IMR-90 (cell line): ENCODE results near the gene IKBIP. TPM values are rescaled to one million over a fixed set of nuclear protein-coding genes. Genes with fewer than 3 reads are reported as not detected.
A peak's percentile ranks its signal among the peaks of the same experiment; 100 is the strongest.

Experiments
- ATAC-seq: fragments of 200-7000 bp; cut with Tn5 transposase; 2 replicates; pipeline ENCODE4 v1.9.1; 2020; ENCODE audit warnings: low read depth, mild to moderate bottlenecking, moderate library complexity
- BruUV-seq: library from RNA; stranded (reverse); fragments of 400-500 nt; replicated peaks from 2 replicates; lab custom pipeline; 2021; lab: Mats Ljungman, UMichigan
- CTCF ChIA-PET: fragments of 300-600 bp; formaldehyde crosslinking; extraction: SDS; loops from one replicate; lab custom pipeline; 2021; ENCODE audit warnings: antibody characterized with exemption; lab: Yijun Ruan, JAX
- POLR2A ChIA-PET: fragments of 300-600 bp; sonication (Branson Sonifier 250); formaldehyde crosslinking; loops from one replicate; lab custom pipeline; 2022; ENCODE audit warnings: antibody characterized with exemption; ENCODE audit not compliant: unreplicated experiment; lab: Charles Lee
- DNase-seq: peaks from one replicate; pipeline ENCODE4 v3.0.0; 2013
- H2AFZ ChIP-seq: replicated peaks from 2 replicates; pipeline ENCODE3; 2013; ENCODE audit warnings: low read length, mild to moderate bottlenecking; ENCODE audit not compliant: poor library complexity
- H2AK5ac ChIP-seq: 2 replicates; pipeline ENCODE4 v1.6.1; 2013; ENCODE audit warnings: low read depth, low read length, inconsistent platforms
- H2AK9ac ChIP-seq: replicated peaks from 2 replicates; pipeline ENCODE3; 2013; ENCODE audit warnings: mild to moderate bottlenecking, low read depth, low read length, moderate library complexity; ENCODE audit not compliant: poor library complexity
- H2BK120ac ChIP-seq: 2 replicates; pipeline ENCODE4 v1.6.1; 2013; ENCODE audit warnings: low read depth, low read length, inconsistent platforms
- H2BK15ac ChIP-seq: 3 replicates; pipeline ENCODE4 v1.6.1; 2013; ENCODE audit warnings: low read depth, low read length, inconsistent platforms
- H2BK20ac ChIP-seq: 2 replicates; pipeline ENCODE4 v1.6.1; 2013; ENCODE audit warnings: low read depth, mild to moderate bottlenecking, inconsistent platforms, low read length, moderate library complexity
- H2BK5ac ChIP-seq: 2 replicates; pipeline ENCODE4 v1.6.1; 2013; ENCODE audit warnings: mild to moderate bottlenecking, low read depth, low read length, inconsistent platforms; ENCODE audit not compliant: poor library complexity, severe bottlenecking
- H3K14ac ChIP-seq: replicated peaks from 2 replicates; pipeline ENCODE4 v1.6.1; 2013; ENCODE audit warnings: low read depth, low read length, inconsistent platforms
- H3K18ac ChIP-seq: 2 replicates; pipeline ENCODE4 v1.6.1; 2013; ENCODE audit warnings: low read depth, low read length, control low read depth
- H3K23ac ChIP-seq: 2 replicates; pipeline ENCODE4 v1.6.1; 2013; ENCODE audit warnings: low read depth, low read length, inconsistent platforms
- H3K27ac ChIP-seq: 2 replicates; pipeline ENCODE4 v1.5.1; 2013; ENCODE audit warnings: mild to moderate bottlenecking, control low read depth, low read length; ENCODE audit not compliant: insufficient read depth
- H3K27me3 ChIP-seq: 2 replicates; pipeline ENCODE4 v1.6.1; 2013; ENCODE audit warnings: low read length; ENCODE audit not compliant: control insufficient read depth, insufficient read depth
- H3K36me3 ChIP-seq: 2 replicates; pipeline ENCODE4 v1.6.1; 2013; ENCODE audit warnings: low read length, mixed read lengths; ENCODE audit not compliant: control insufficient read depth, insufficient read depth
- H3K4ac ChIP-seq: 2 replicates; pipeline ENCODE4 v1.6.1; 2013; ENCODE audit warnings: low read depth, low read length, inconsistent platforms
- H3K4me1 ChIP-seq: 2 replicates; pipeline ENCODE4 v1.6.1; 2013; ENCODE audit warnings: low read length, mixed read lengths; ENCODE audit not compliant: control insufficient read depth, insufficient read depth
- H3K4me2 ChIP-seq: 2 replicates; pipeline ENCODE4 v1.6.1; 2013; ENCODE audit warnings: low read depth, mild to moderate bottlenecking, control low read depth, low read length, moderate library complexity
- H3K4me3 ChIP-seq: 2 replicates; pipeline ENCODE4 v1.5.1; 2013; ENCODE audit warnings: low read depth, mild to moderate bottlenecking, control low read depth, low read length, moderate library complexity; ENCODE audit not compliant: insufficient read depth
- H3K56ac ChIP-seq: 2 replicates; pipeline ENCODE4 v1.6.1; 2013; ENCODE audit warnings: low read length, inconsistent platforms; ENCODE audit not compliant: insufficient read depth; ENCODE audit errors: extremely low read depth
- H3K79me1 ChIP-seq, 2 experiments: 2 replicates each; pipeline ENCODE4 v1.6.1; 2013; ENCODE audit warnings: low read length in 2 of 2, inconsistent platforms in 1 of 2, low read depth in 1 of 2
- H3K9ac ChIP-seq: 2 replicates; pipeline ENCODE4 v1.6.1; 2013; ENCODE audit warnings: low read depth, low read length, control low read depth
- H3K9me1 ChIP-seq: 2 replicates; pipeline ENCODE4 v1.6.1; 2013; ENCODE audit warnings: low read length, inconsistent platforms; ENCODE audit not compliant: insufficient read depth
- H3K9me3 ChIP-seq: 2 replicates; pipeline ENCODE4 v1.6.1; 2013; ENCODE audit warnings: low read length; ENCODE audit not compliant: control insufficient read depth, insufficient read depth
- H4K20me1 ChIP-seq: 2 replicates; pipeline ENCODE4 v1.6.1; 2013; ENCODE audit warnings: low read length, inconsistent platforms; ENCODE audit not compliant: insufficient read depth
- H4K5ac ChIP-seq: 2 replicates; pipeline ENCODE4 v1.6.1; 2013; ENCODE audit warnings: mild to moderate bottlenecking, low read depth, low read length, control low read depth
- H4K8ac ChIP-seq, 2 experiments: 2 replicates each; pipeline ENCODE4 v1.6.1; 2013; ENCODE audit warnings: low read depth in 2 of 2, low read length in 2 of 2, control low read depth in 1 of 2, inconsistent platforms in 1 of 2
- H4K91ac ChIP-seq: 2 replicates; pipeline ENCODE4 v1.6.1; 2013; ENCODE audit warnings: low read depth, low read length, inconsistent platforms; ENCODE audit not compliant: insufficient read depth
- BHLHE40 ChIP-seq: fragments of 150-350 bp; IDR thresholded peaks from 2 replicates; pipeline ENCODE4 v1.6.1; 2016; ENCODE audit warnings: mild to moderate bottlenecking, low read depth, low read length
- CEBPB ChIP-seq: IDR thresholded peaks from 2 replicates; pipeline ENCODE4 v1.6.1; 2012; ENCODE audit warnings: low read depth, low read length, improper control_type of control experiment
- CHD1 ChIP-seq: IDR thresholded peaks from 2 replicates; pipeline ENCODE4 v1.6.1; 2012; ENCODE audit warnings: low read depth, low read length, improper control_type of control experiment
- MAFK ChIP-seq: IDR thresholded peaks from 2 replicates; pipeline ENCODE4 v1.6.1; 2012; ENCODE audit warnings: low read depth, low read length, improper control_type of control experiment
- MXI1 ChIP-seq: IDR thresholded peaks from 2 replicates; pipeline ENCODE4 v1.6.1; 2012; ENCODE audit warnings: low read depth, mild to moderate bottlenecking, low read length, moderate library complexity, borderline replicate concordance
- RCOR1 ChIP-seq: IDR thresholded peaks from 2 replicates; pipeline ENCODE4 v1.6.1; 2012; ENCODE audit warnings: mild to moderate bottlenecking, low read length, improper control_type of control experiment; ENCODE audit not compliant: insufficient replicate concordance
- RFX5 ChIP-seq: IDR thresholded peaks from 2 replicates; pipeline ENCODE4 v1.8.0; 2012; ENCODE audit warnings: low read depth, mild to moderate bottlenecking, low read length, moderate library complexity
- WGBS, 2 experiments: methylation state at CpG; one replicate each; pipeline versions ENCODE4 v1.1.5 to v1.1.7; 2013; ENCODE audit warnings: missing lambda C conversion rate in 2 of 2; ENCODE audit not compliant: insufficient read length in 1 of 2; ENCODE audit errors: extremely low coverage in 2 of 2; 5-methylcytosine and 5-hydroxymethylcytosine counted together
- dilution Hi-C: fragments of 300-500 bp; cut with HindIII; formaldehyde crosslinking; loops from one replicate; pipeline ENCODE4 v1.14.3; 2018; ENCODE audit warnings: low sequenced_read_pairs; ENCODE audit not compliant: unreplicated experiment
- in situ Hi-C: fragments of 300-500 bp; cut with MboI; formaldehyde crosslinking; loops from 3 replicates; pipeline ENCODE4 v1.14.3; 2019; ENCODE audit warnings: low sequenced_read_pairs, inconsistent platforms, mixed read lengths
- intact Hi-C: fragments of 100-400 bp; cut with micrococcal nuclease; formaldehyde crosslinking; loops from 2 replicates; pipeline ENCODE4 v1.10.0; 2022
- polyA plus RNA-seq, 3 experiments: library from polyadenylated mRNA; depleted of rRNA; stranded (reverse); fragments of >200 nt; gene quantifications; 2 replicates each; pipeline ENCODE4 v1.2.3, GENCODE V29; 2012; ENCODE audit warnings: low replicate concordance in 1 of 3
- total RNA-seq: library from RNA; depleted of rRNA; stranded (reverse); fragments of >200 nt; gene quantifications from 2 replicates; pipeline ENCODE4 v1.2.3, GENCODE V29; 2012
- TF ChIP-seq, protein P1 (sequence below): conservative IDR thresholded peaks from 2 replicates; pipeline ENCODE4 v1.5.1; 2012; ENCODE audit warnings: mild to moderate bottlenecking, low read depth, low read length, improper control_type of control experiment

IKBIP gene
- total and polyA plus RNA-seq, 2 of the 4 experiments (the other 2 are of a cell fraction): 37.1 to 52.7 TPM

DNA sequence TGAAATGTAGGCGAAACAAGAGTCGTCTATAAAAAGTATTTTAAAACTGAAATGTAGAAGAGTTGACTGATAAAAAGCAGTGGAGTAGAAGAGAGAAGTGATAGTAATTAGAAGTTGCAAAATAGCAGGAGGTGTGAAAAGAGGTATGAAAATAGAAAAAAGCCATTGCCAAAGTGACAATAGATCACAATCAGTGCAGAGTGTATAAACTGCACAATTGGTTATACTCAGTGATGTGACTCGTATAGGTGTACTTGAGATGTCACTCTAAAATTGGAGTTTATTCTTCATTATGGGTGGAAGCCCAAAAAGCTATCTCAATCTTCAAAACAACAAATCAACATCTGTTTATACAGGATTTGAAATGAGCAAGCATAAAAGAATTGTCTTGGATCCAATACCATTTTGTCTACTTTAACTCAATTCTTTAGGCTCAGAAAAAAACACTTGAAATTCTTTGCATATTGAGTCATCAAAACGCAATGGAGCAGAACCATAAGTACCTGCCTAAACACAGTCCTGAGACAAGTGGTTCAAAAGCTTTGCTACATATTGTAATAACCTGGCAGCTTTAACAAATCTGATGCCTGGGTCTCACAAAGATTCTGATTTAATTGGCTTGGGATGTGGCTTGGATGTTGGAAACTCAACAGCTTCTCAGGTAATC lies 8.8 kb downstream of the IKBIP start (continued):
- no peak for TF ChIP-seq MXI1
- no peak for TF ChIP-seq BHLHE40

- intact Hi-C loops (no loop called here), dilution Hi-C loops (no loop called here), in situ Hi-C loops (no loop called here)
- Histone ChIP-seq H3K14ac (no peak overlapping the region), H3K4ac (no peak overlapping the region), H3K56ac (no peak overlapping the region), H2AK5ac (no peak overlapping the region), H4K91ac (no peak overlapping the region), H2BK20ac (no peak overlapping the region), H4K5ac (no peak overlapping the region), H3K27me3 (no peaks in the 10 kb centered on the region), H3K4me3 (no peak overlapping the region), H4K8ac (no peak overlapping the region), H2AK9ac (no peak overlapping the region), H3K9ac (no peak overlapping the region), H3K4me2 (no peak overlapping the region), H3K4me1 (no peaks in the 10 kb centered on the region), H2AFZ (no peak overlapping the region), H3K18ac (no peak overlapping the region), H3K36me3 (no peaks in the 10 kb centered on the region), H3K23ac (no peak overlapping the region), H3K9me3 (no peaks in the 10 kb centered on the region), H3K79me1 (peaks cover 21 to 25% of the 10 kb centered on the region in 2 experiments), H3K27ac (no peak overlapping the region), H2BK120ac (no peak overlapping the region), H4K20me1 (no peaks in the 10 kb centered on the region), H3K9me1 (no peaks in the 10 kb centered on the region), H2BK5ac (no peak overlapping the region), H2BK15ac (no peak overlapping the region)
- POLR2A ChIA-PET: no interaction called here
- ATAC-seq: no peak
- no TSS peak for BruUV-seq
- WGBS, 2 experiments: no CpG with 5 or more reads among the region's 4 CpGs
- CTCF ChIA-PET: interaction anchor here (1.3 kb wide), 1 partner anchor 11 kb away, joined by 5 read pairs; no protein-coding TSS in a partner anchor
- TF ChIP-seq CEBPB (peak; percentile 71), BHLHE40 (no peak), RCOR1 (no peak), CHD1 (no peak), MAFK (no peak), RFX5 (no peak)
- TF ChIP-seq, protein P1, sequence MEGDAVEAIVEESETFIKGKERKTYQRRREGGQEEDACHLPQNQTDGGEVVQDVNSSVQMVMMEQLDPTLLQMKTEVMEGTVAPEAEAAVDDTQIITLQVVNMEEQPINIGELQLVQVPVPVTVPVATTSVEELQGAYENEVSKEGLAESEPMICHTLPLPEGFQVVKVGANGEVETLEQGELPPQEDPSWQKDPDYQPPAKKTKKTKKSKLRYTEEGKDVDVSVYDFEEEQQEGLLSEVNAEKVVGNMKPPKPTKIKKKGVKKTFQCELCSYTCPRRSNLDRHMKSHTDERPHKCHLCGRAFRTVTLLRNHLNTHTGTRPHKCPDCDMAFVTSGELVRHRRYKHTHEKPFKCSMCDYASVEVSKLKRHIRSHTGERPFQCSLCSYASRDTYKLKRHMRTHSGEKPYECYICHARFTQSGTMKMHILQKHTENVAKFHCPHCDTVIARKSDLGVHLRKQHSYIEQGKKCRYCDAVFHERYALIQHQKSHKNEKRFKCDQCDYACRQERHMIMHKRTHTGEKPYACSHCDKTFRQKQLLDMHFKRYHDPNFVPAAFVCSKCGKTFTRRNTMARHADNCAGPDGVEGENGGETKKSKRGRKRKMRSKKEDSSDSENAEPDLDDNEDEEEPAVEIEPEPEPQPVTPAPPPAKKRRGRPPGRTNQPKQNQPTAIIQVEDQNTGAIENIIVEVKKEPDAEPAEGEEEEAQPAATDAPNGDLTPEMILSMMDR: no peak
- peak; percentile 25 for DNase-seq
Measured at GRCh38 chr12:98618952-98619351, 25.6 kb downstream of the IKBIP start.
